Ovary (tissue), 3 donors: ENCODE data around the gene CNNM3.

Experiments
- CTCF ChIP-seq, 3 donors: fragments of 450-650 bp in 2 of 3; fragments of 200-600 bp in 1 of 3; IDR thresholded peaks; one replicate each; pipeline versions ENCODE4 v1.5.1 to v1.8.0; 2016 to 2022; ENCODE audit warnings: antibody characterized with exemption in 3 of 3, mild to moderate bottlenecking in 1 of 3
- POLR2A ChIP-seq: fragments of 450-650 bp; IDR thresholded peaks from one replicate; pipeline ENCODE4 v1.6.1; 2017; ENCODE audit warnings: antibody characterized with exemption, mild to moderate bottlenecking, moderate library complexity
- donor health status: DM: no; HTN: no; CAD: no.

GRCh38 chr2:96775160-96775559, 40.9 kb upstream of the CNNM3 start:
- TF ChIP-seq CTCF (IDR thresholded peaks at IDR 0.05) (no peak), POLR2A (no peak)
